PFSK-1 (cell line): Measurements from ENCODE around the gene TSKS.

Experiments used
- FOXP2 ChIP-seq: optimal IDR thresholded peaks from 2 replicates; pipeline ENCODE3; 2011; ENCODE audit warnings: borderline replicate concordance, control low read depth, inconsistent platforms; ENCODE audit not compliant: insufficient read depth; ENCODE audit errors: extremely low read length, extremely low read depth
- POLR2AphosphoS5 ChIP-seq: IDR thresholded peaks from 2 replicates; pipeline ENCODE4 v1.6.1; 2012; ENCODE audit warnings: low read depth, mild to moderate bottlenecking, control low read depth, low read length, moderate library complexity
- REST ChIP-seq, 2 experiments: IDR thresholded peaks; 2 replicates each; pipeline versions ENCODE4 v1.6.1 to v1.8.0; 2011 to 2012; ENCODE audit warnings: low read depth in 2 of 2, low read length in 2 of 2, control low read depth in 1 of 2, inconsistent platforms in 1 of 2, mild to moderate bottlenecking in 1 of 2, moderate library complexity in 1 of 2; ENCODE audit not compliant: insufficient read depth in 1 of 2
- SIN3A ChIP-seq: IDR thresholded peaks from 2 replicates; pipeline ENCODE4 v1.6.1; 2012; ENCODE audit warnings: mild to moderate bottlenecking, low read length, moderate library complexity, borderline replicate concordance; ENCODE audit not compliant: insufficient read depth
- TAF1 ChIP-seq: IDR thresholded peaks from 2 replicates; pipeline ENCODE4 v1.6.1; 2012; ENCODE audit warnings: low read length, control low read depth, borderline replicate concordance; ENCODE audit not compliant: insufficient read depth

Gene TSKS

GRCh38 chr19:49802836-49803528, 39.9 kb upstream of the TSKS start:
- peak; percentile 19 for TF ChIP-seq FOXP2
- no peak; the same call in 1 of the 2 replicates for TF ChIP-seq POLR2AphosphoS5
- TF ChIP-seq TAF1: no peak

GRCh38 chr19:49801966-49802661, 39.0 kb upstream of the TSKS start:
- no peak for TF ChIP-seq REST (IDR thresholded peaks at IDR 0.05; ENCODE audit: insufficient read depth in 1 of 2, low read depth in 2 of 2, low read length in 2 of 2)
- peak; percentile 17 for TF ChIP-seq FOXP2

- no peak for TF ChIP-seq SIN3A
These were observed 38.3 kb upstream of the TSKS start for GRCh38 chr19:49801401-49801888.

- TF ChIP-seq FOXP2 (no peak), POLR2AphosphoS5 (no peak), TAF1 (no peak), REST (IDR thresholded peaks at IDR 0.05; ENCODE audit: insufficient read depth in 1 of 2, low read depth in 2 of 2, low read length in 2 of 2) (no peak), SIN3A (no peak)
These were observed 37.7 kb upstream of the TSKS start for GRCh38 chr19:49800771-49801170.

- TF ChIP-seq FOXP2 (no peak), TAF1 (no peak), REST (IDR thresholded peaks at IDR 0.05; ENCODE audit: insufficient read depth in 1 of 2, low read depth in 2 of 2, low read length in 2 of 2) (no peak), POLR2AphosphoS5 (no peak), SIN3A (no peak)
These were observed 36.8 kb upstream of the TSKS start for GRCh38 chr19:49799798-49800376.

GRCh38 chr19:49799271-49799797, 36.2 kb upstream of the TSKS start:
- TF ChIP-seq SIN3A: no peak
- TF ChIP-seq POLR2AphosphoS5: no peak
- no peak for TF ChIP-seq FOXP2
- no peak for TF ChIP-seq REST (IDR thresholded peaks at IDR 0.05; ENCODE audit: insufficient read depth in 1 of 2, low read depth in 2 of 2, low read length in 2 of 2)
- no peak for TF ChIP-seq TAF1
